ENCODE results near the gene RNF123. TPM values are rescaled to one million over a fixed set of nuclear protein-coding genes. Genes with fewer than 3 reads are reported as not detected.

RNF123 gene
- total RNA-seq, 2 donors from 2014 or later, result 36.4 to 39.3 TPM

GRCh38 chr3:49715611-49716121 lies 26.3 kb downstream of the RNF123 start:
- Histone ChIP-seq H3K36me3 (no peaks in the 10 kb centered on the region), H3K27ac (no peak overlapping the region), H3K9me3 (no peaks in the 10 kb centered on the region), H3K4me1 (peaks cover 8% of the 10 kb centered on the region), H3K9ac (ENCODE audit: low read depth in 2 of 2, low read length in 2 of 2) (no peak overlapping the region), H3K4me3 (no peak overlapping the region), H3K27me3 (no peaks in the 10 kb centered on the region)
- no peak for TF ChIP-seq CTCF (IDR thresholded peaks at IDR 0.05)
- intact Hi-C loops (cut with DNase I), result no loop called here
- no peak for DNase-seq

GRCh38 chr3:49716169-49716568 lies 26.8 kb downstream of the RNF123 start:
- intact Hi-C loops (cut with DNase I), result no loop called here
- H3K36me3 ChIP-seq, result no peaks in the 10 kb centered on the region
- no peak overlapping the region for H3K9ac ChIP-seq (ENCODE audit: low read depth in 2 of 2, low read length in 2 of 2)
- H3K9me3 ChIP-seq, result no peaks in the 10 kb centered on the region
- peaks cover 8% of the 10 kb centered on the region for H3K4me1 ChIP-seq
- no peak for TF ChIP-seq CTCF (IDR thresholded peaks at IDR 0.05)
- H3K4me3 ChIP-seq, result no peak overlapping the region
- DNase-seq, result no peak
- no peaks in the 10 kb centered on the region for H3K27me3 ChIP-seq
- H3K27ac ChIP-seq, result no peak overlapping the region

- H3K36me3 ChIP-seq, result no peaks in the 10 kb centered on the region
- peaks cover 8% of the 10 kb centered on the region for H3K4me1 ChIP-seq
- intact Hi-C loops (cut with DNase I), result no loop called here
- H3K4me3 ChIP-seq, result no peak overlapping the region
- H3K9ac ChIP-seq (ENCODE audit: low read depth in 2 of 2, low read length in 2 of 2), result no peak overlapping the region
- H3K27me3 ChIP-seq, result no peaks in the 10 kb centered on the region
- TF ChIP-seq CTCF (IDR thresholded peaks at IDR 0.05), result no peak
- no peak overlapping the region for H3K27ac ChIP-seq
- no peaks in the 10 kb centered on the region for H3K9me3 ChIP-seq
- no peak for DNase-seq
Measured at GRCh38 chr3:49716691-49717210, 27.4 kb downstream of the RNF123 start.

- no peaks in the 10 kb centered on the region for H3K27me3 ChIP-seq
- H3K27ac ChIP-seq, result no peak overlapping the region
- H3K36me3 ChIP-seq, result no peaks in the 10 kb centered on the region
- H3K4me3 ChIP-seq, result no peak overlapping the region
- peaks cover 11% of the 10 kb centered on the region for H3K4me1 ChIP-seq
- TF ChIP-seq CTCF (IDR thresholded peaks at IDR 0.05), result no peak
- intact Hi-C loops (cut with DNase I), result no loop called here
- no peak overlapping the region for H3K9ac ChIP-seq (ENCODE audit: low read depth in 2 of 2, low read length in 2 of 2)
- H3K9me3 ChIP-seq, result no peaks in the 10 kb centered on the region
- no peak for DNase-seq
Measured at GRCh38 chr3:49717211-49717958, 28.0 kb downstream of the RNF123 start.

- Histone ChIP-seq H3K4me3 (no peak overlapping the region), H3K27me3 (no peaks in the 10 kb centered on the region), H3K36me3 (no peaks in the 10 kb centered on the region), H3K9ac (ENCODE audit: low read depth in 2 of 2, low read length in 2 of 2) (peak overlapping the region in 1 of 2 donors; percentile 55), H3K9me3 (no peaks in the 10 kb centered on the region), H3K27ac (no peak overlapping the region), H3K4me1 (peaks cover 18% of the 10 kb centered on the region)
- DNase-seq, result no peak
- intact Hi-C loops (cut with DNase I), result no loop called here
- no peak for TF ChIP-seq CTCF (IDR thresholded peaks at IDR 0.05)
Measured at GRCh38 chr3:49717959-49718857, 28.9 kb downstream of the RNF123 start.

All from colonic mucosa (tissue), 4 donors.